Activated CD4-positive, CD25-positive, alpha-beta regulatory T cell (primary cell): ENCODE data around the gene JTB.
"Not testable (repeated sequence)": the region's sequence is repeated elsewhere in the genome, so short reads cannot be mapped to it uniquely, and the experiment has no call there.

Experiments used
- DNase-seq, 4 experiments: peaks; one replicate each; lab custom pipeline; 2025; lab: John Stamatoyannopoulos, UW

JTB gene

GRCh38 chr1:153977250-153978240, at the start of gene JTB:
TSS of gene JTB (minus strand) at chr1:153977674. CDS start at chr1:153977252, 422 bp downstream.
- DNase-seq = peak; percentile 56 to 72 (median 65)

- no peak for DNase-seq
Observed at GRCh38 chr1:154019940-154020339, 42.5 kb upstream of the JTB start.

- DNase-seq = no peak
Observed at GRCh38 chr1:154019269-154019668, 41.8 kb upstream of the JTB start.

- DNase-seq = no peak
Observed at GRCh38 chr1:154014154-154014907, 36.9 kb upstream of the JTB start.

GRCh38 chr1:154012543-154012942, 35.1 kb upstream of the JTB start:
- not testable (repeated sequence) for DNase-seq

GRCh38 chr1:154012129-154012528, 34.7 kb upstream of the JTB start:
- no peak for DNase-seq

- no peak for DNase-seq
Observed at GRCh38 chr1:154006136-154006535, 28.7 kb upstream of the JTB start.

GRCh38 chr1:154000420-154000819, 22.9 kb upstream of the JTB start:
- no peak for DNase-seq

GRCh38 chr1:153996882-153997281, 19.4 kb upstream of the JTB start:
- DNase-seq = not testable (repeated sequence)

- DNase-seq = no peak
Observed at GRCh38 chr1:153995640-153996039, 18.2 kb upstream of the JTB start.

GRCh38 chr1:153995202-153995601, 17.7 kb upstream of the JTB start:
- no peak for DNase-seq

- DNase-seq = no peak
Observed at GRCh38 chr1:153991806-153992205, 14.3 kb upstream of the JTB start.

- no peak for DNase-seq
Observed at GRCh38 chr1:153991151-153991630, 13.7 kb upstream of the JTB start.

GRCh38 chr1:153990468-153991150, 13.1 kb upstream of the JTB start, which contains the start of gene RPS27:
TSS of gene RPS27 (plus strand) at chr1:153990762. CDS start at chr1:153990797, 35 bp downstream.
- DNase-seq = peak; percentile 59 to 78 (median 72)

GRCh38 chr1:153987621-153988020, 10.1 kb upstream of the JTB start:
- DNase-seq = no peak

- no peak for DNase-seq
Observed at GRCh38 chr1:153985941-153986761, 8.7 kb upstream of the JTB start, which contains the start of gene RAB13. TSS of gene RAB13 (minus strand) at chr1:153986339. CDS start at chr1:153986236, 103 bp downstream.

- no peak for DNase-seq
Observed at GRCh38 chr1:153985341-153985912, 8.0 kb upstream of the JTB start.

- no peak for DNase-seq
Observed at GRCh38 chr1:153984123-153984894, 6.8 kb upstream of the JTB start.

- not testable (repeated sequence) for DNase-seq
Observed at GRCh38 chr1:153981735-153982134, 4.3 kb upstream of the JTB start.

GRCh38 chr1:153979091-153979490, 1.6 kb upstream of the JTB start:
- DNase-seq = not testable (repeated sequence)
